ENCODE measurements around the gene RNF220.

RNF220 gene

DNA sequence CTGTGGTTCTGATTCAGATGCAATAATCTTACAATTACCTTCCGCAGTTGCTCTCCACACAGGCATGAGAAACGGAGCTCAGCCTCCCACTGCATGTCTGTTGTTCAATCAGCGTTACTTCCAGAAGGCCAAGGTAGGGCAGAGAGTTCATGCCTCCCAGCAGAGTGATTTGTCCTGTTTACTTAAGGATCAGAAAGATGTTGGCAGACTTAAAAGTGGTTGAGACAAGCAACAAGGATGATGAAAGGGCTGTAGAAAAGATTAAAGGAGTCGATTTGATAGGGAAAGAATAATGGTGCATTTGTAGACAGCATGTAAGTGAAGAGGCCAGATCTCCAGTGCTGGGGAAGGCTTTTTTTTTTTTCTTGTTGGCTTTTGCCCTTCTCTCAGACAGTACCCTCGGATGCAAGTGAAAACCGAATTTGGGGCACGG, 296.1 kb downstream of the RNF220 start:
- TF ChIP-seq, protein P1, sequence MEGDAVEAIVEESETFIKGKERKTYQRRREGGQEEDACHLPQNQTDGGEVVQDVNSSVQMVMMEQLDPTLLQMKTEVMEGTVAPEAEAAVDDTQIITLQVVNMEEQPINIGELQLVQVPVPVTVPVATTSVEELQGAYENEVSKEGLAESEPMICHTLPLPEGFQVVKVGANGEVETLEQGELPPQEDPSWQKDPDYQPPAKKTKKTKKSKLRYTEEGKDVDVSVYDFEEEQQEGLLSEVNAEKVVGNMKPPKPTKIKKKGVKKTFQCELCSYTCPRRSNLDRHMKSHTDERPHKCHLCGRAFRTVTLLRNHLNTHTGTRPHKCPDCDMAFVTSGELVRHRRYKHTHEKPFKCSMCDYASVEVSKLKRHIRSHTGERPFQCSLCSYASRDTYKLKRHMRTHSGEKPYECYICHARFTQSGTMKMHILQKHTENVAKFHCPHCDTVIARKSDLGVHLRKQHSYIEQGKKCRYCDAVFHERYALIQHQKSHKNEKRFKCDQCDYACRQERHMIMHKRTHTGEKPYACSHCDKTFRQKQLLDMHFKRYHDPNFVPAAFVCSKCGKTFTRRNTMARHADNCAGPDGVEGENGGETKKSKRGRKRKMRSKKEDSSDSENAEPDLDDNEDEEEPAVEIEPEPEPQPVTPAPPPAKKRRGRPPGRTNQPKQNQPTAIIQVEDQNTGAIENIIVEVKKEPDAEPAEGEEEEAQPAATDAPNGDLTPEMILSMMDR (conservative IDR thresholded peaks at IDR 0.05), result no peak
- no peak overlapping the region for H3K27ac ChIP-seq

Data from VCaP (cell line).